ENCODE measurements around the gene TNNI3K.

TNNI3K gene

GRCh38 chr1:74534241-74534640, 299.1 kb downstream of the TNNI3K start:
- DNase-seq (ENCODE audit: extremely low read depth, low read depth), result peak; percentile 2

GRCh38 chr1:74545821-74546220, 310.6 kb downstream of the TNNI3K start:
- no peak for TF ChIP-seq CTCF (IDR thresholded peaks at IDR 0.05; ENCODE audit: low read depth, low read length)

More at GRCh38 chr1:74534241-74534640, 299.1 kb downstream of the TNNI3K start:
- no peak for TF ChIP-seq CTCF (IDR thresholded peaks at IDR 0.05; ENCODE audit: low read depth, low read length)

GRCh38 chr1:74548961-74549750, 314.0 kb downstream of the TNNI3K start:
- TF ChIP-seq CTCF (IDR thresholded peaks at IDR 0.05; ENCODE audit: low read depth, low read length), result no peak
- DNase-seq (ENCODE audit: extremely low read depth, low read depth), result no peak

More at GRCh38 chr1:74545821-74546220, 310.6 kb downstream of the TNNI3K start:
- DNase-seq (ENCODE audit: extremely low read depth, low read depth), result no peak

GRCh38 chr1:74549932-74550331, 314.7 kb downstream of the TNNI3K start:
- TF ChIP-seq CTCF (IDR thresholded peaks at IDR 0.05; ENCODE audit: low read depth, low read length), result no peak
- no peak for DNase-seq (ENCODE audit: extremely low read depth, low read depth)

- DNase-seq (ENCODE audit: extremely low read depth, low read depth), result no peak
- TF ChIP-seq CTCF (IDR thresholded peaks at IDR 0.05; ENCODE audit: low read depth, low read length), result no peak
Observed at GRCh38 chr1:74570797-74571492, 335.8 kb downstream of the TNNI3K start.

- no peak for TF ChIP-seq CTCF (IDR thresholded peaks at IDR 0.05; ENCODE audit: low read depth, low read length)
- DNase-seq (ENCODE audit: extremely low read depth, low read depth), result no peak
Observed at GRCh38 chr1:74571493-74571800, 336.3 kb downstream of the TNNI3K start.

- no peak for TF ChIP-seq CTCF (IDR thresholded peaks at IDR 0.05; ENCODE audit: low read depth, low read length)
- DNase-seq (ENCODE audit: extremely low read depth, low read depth), result no peak
Observed at GRCh38 chr1:74571891-74572290, 336.7 kb downstream of the TNNI3K start.

All from AG09319 (cell line).